PC-3 (cell line): ENCODE data around the gene TMEM63B. TPM values are rescaled to one million over a fixed set of nuclear protein-coding genes. Genes with fewer than 3 reads are reported as not detected.

Source experiments
- ATAC-seq: fragments of 200-7000 bp; cut with Tn5 transposase; 2 replicates; pipeline ENCODE4 v1.9.1; 2020; ENCODE audit warnings: mild to moderate bottlenecking, moderate library complexity
- BruUV-seq: library from RNA; stranded (reverse); fragments of 400-500 nt; replicated peaks from 2 replicates; lab custom pipeline; 2021; lab: Mats Ljungman, UMichigan
- CTCF ChIA-PET: fragments of 300-600 bp; sonication (Branson Sonifier 250); formaldehyde crosslinking; loops from one replicate; lab custom pipeline; 2022; ENCODE audit warnings: antibody characterized with exemption; lab: Charles Lee
- POLR2A ChIA-PET: fragments of 300-600 bp; sonication (Branson Sonifier 250); formaldehyde crosslinking; loops from one replicate; lab custom pipeline; 2022; ENCODE audit warnings: antibody characterized with exemption; ENCODE audit not compliant: unreplicated experiment; lab: Charles Lee
- DNase-seq: peaks from one replicate; pipeline ENCODE4 v3.0.0-alpha.2; 2015
- H2AFZ ChIP-seq: fragments of 300-600 bp; sonication (generic); 2 replicates; pipeline ENCODE4 v1.6.0; 2016; ENCODE audit warnings: antibody characterized with exemption, low read length
- H3F3A ChIP-seq: fragments of 300-600 bp; sonication (generic); one replicate; pipeline ENCODE4 v1.6.0; 2017; ENCODE audit warnings: antibody characterized with exemption, low read length, control low read depth, mild to moderate bottlenecking; ENCODE audit not compliant: unreplicated experiment
- H3K27ac ChIP-seq: fragments of 300-600 bp; sonication (generic); 2 replicates; pipeline ENCODE4 v1.5.1; 2016; ENCODE audit warnings: mild to moderate bottlenecking, low read length
- H3K27me3 ChIP-seq: fragments of 300-600 bp; sonication (generic); 2 replicates; pipeline ENCODE4 v1.6.1; 2016; ENCODE audit warnings: low read length, mixed read lengths
- H3K36me3 ChIP-seq: fragments of 300-600 bp; sonication (generic); 2 replicates; pipeline ENCODE4 v1.6.1; 2016; ENCODE audit warnings: low read depth, mixed run types, low read length, mixed read lengths
- H3K4me1 ChIP-seq: fragments of 300-600 bp; sonication (generic); 2 replicates; pipeline ENCODE4 v1.5.1; 2016; ENCODE audit warnings: low read length; ENCODE audit not compliant: insufficient read depth
- H3K4me2 ChIP-seq: fragments of 300-600 bp; sonication (generic); 2 replicates; pipeline ENCODE4 v1.6.0; 2016; ENCODE audit warnings: low read length
- H3K4me3 ChIP-seq: fragments of 300-600 bp; sonication (generic); 2 replicates; pipeline ENCODE4 v1.5.1; 2016; ENCODE audit warnings: mild to moderate bottlenecking, low read length, mixed read lengths
- H3K79me2 ChIP-seq: fragments of 300-600 bp; sonication (generic); 2 replicates; pipeline ENCODE4 v1.6.1; 2017; ENCODE audit warnings: low read length, mixed read lengths
- H3K9ac ChIP-seq: fragments of 300-600 bp; sonication (generic); 2 replicates; pipeline ENCODE4 v1.6.0; 2016; ENCODE audit warnings: mild to moderate bottlenecking, low read length
- H3K9me2 ChIP-seq: fragments of 300-600 bp; sonication (generic); replicated peaks from 2 replicates; pipeline ENCODE4 v1.6.1; 2016; ENCODE audit warnings: mixed run types, low read length, mixed read lengths
- H3K9me3 ChIP-seq: fragments of 300-600 bp; sonication (generic); 2 replicates; pipeline ENCODE4 v1.6.1; 2016; ENCODE audit warnings: low read length, mixed read lengths
- H4K20me1 ChIP-seq: fragments of 300-600 bp; sonication (generic); 2 replicates; pipeline ENCODE4 v1.6.1; 2016; ENCODE audit warnings: low read length, mixed read lengths
- EZH2 ChIP-seq: fragments of 300-600 bp; sonication (generic); IDR thresholded peaks from one replicate; pipeline ENCODE4 v1.6.1; 2017; ENCODE audit warnings: antibody characterized with exemption, mild to moderate bottlenecking, low read length; ENCODE audit not compliant: unreplicated experiment
- EZH2phosphoT487 ChIP-seq: fragments of 300-600 bp; sonication (generic); IDR thresholded peaks from 2 replicates; pipeline ENCODE4 v1.6.1; 2018; ENCODE audit warnings: mild to moderate bottlenecking, antibody characterized with exemption, low read length, borderline replicate concordance
- intact Hi-C: fragments of 100-400 bp; cut with micrococcal nuclease; formaldehyde crosslinking; loops from 2 replicates; pipeline ENCODE4 v1.9.0; 2023
- total RNA-seq: library from RNA; depleted of rRNA; stranded (reverse); fragments of >200 nt; gene quantifications from 2 replicates; pipeline ENCODE4 v1.2.3, GENCODE V29; 2014
- TF ChIP-seq, protein P1 (sequence below): fragments of 300-600 bp; sonication (generic); conservative IDR thresholded peaks from 2 replicates; pipeline ENCODE4 v1.5.1; 2017; ENCODE audit warnings: antibody characterized with exemption, low read depth, mild to moderate bottlenecking, low read length

TMEM63B gene
- total RNA-seq, 1 experiment from 2014 or later: 23.6 TPM

DNA sequence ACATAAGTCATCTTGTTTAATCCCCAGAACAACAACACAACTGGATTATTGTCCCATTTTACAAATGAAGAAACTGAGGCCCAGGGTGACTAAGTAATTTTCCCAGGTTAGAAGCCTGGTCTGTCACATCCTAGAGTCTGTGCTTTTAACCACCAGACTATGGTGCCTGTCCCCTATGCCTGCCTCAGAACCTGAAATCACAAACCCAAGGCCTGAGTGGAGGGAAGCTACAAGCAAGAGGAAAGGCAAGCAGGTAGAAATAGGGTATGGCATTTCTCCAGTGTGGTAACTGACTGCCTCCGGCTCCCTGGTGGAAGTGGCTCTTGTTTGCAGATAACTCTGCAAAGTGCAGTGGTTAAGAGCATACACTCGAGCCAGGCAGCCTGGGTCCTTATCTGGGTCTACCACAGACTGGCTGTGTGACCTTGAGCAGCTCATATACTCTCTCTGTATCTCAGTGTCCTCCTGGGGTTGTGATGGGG lies 2.5 kb downstream of the TMEM63B start:
- no peaks in the 10 kb centered on the region for H3K9me2 ChIP-seq
- H3F3A ChIP-seq: no peaks in the 10 kb centered on the region
- H3K9ac ChIP-seq: no peak overlapping the region
- H3K4me1 ChIP-seq: peaks cover 20% of the 10 kb centered on the region
- POLR2A ChIA-PET: interaction anchor here (0.6 kb wide), 1 partner anchor 442 kb away, joined by 5 read pairs; no protein-coding TSS in a partner anchor
- intact Hi-C loops: no loop called here
- H3K79me2 ChIP-seq: peaks cover 57% of the 10 kb centered on the region
- H3K4me3 ChIP-seq: no peak overlapping the region
- H3K4me2 ChIP-seq: no peak overlapping the region
- no peaks in the 10 kb centered on the region for H3K9me3 ChIP-seq
- ATAC-seq (no peak), DNase-seq (no peak)
- no TSS peak for BruUV-seq
- H3K36me3 ChIP-seq: no peaks in the 10 kb centered on the region; the same call in 1 of the 2 replicates
- H4K20me1 ChIP-seq: peaks cover 17% of the 10 kb centered on the region
- no peak for TF ChIP-seq EZH2
- TF ChIP-seq EZH2phosphoT487: no peak
- TF ChIP-seq, protein P1, sequence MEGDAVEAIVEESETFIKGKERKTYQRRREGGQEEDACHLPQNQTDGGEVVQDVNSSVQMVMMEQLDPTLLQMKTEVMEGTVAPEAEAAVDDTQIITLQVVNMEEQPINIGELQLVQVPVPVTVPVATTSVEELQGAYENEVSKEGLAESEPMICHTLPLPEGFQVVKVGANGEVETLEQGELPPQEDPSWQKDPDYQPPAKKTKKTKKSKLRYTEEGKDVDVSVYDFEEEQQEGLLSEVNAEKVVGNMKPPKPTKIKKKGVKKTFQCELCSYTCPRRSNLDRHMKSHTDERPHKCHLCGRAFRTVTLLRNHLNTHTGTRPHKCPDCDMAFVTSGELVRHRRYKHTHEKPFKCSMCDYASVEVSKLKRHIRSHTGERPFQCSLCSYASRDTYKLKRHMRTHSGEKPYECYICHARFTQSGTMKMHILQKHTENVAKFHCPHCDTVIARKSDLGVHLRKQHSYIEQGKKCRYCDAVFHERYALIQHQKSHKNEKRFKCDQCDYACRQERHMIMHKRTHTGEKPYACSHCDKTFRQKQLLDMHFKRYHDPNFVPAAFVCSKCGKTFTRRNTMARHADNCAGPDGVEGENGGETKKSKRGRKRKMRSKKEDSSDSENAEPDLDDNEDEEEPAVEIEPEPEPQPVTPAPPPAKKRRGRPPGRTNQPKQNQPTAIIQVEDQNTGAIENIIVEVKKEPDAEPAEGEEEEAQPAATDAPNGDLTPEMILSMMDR: no peak
- H3K27ac ChIP-seq: no peak overlapping the region
- no peak overlapping the region for H2AFZ ChIP-seq
- CTCF ChIA-PET: no interaction called here
- no peaks in the 10 kb centered on the region for H3K27me3 ChIP-seq

- CTCF ChIA-PET: interaction anchor here (0.7 kb wide), 1 partner anchor 35 kb away, joined by 3 read pairs; no protein-coding TSS in a partner anchor
- no peak overlapping the region for H3K9ac ChIP-seq
- TF ChIP-seq EZH2phosphoT487 (no peak), EZH2 (no peak)
- TF ChIP-seq, protein P1: no peak
- peaks cover 12% of the 10 kb centered on the region for H3K4me1 ChIP-seq
- H3K79me2 ChIP-seq: peaks cover 37% of the 10 kb centered on the region
- H3F3A ChIP-seq: no peaks in the 10 kb centered on the region
- no peaks in the 10 kb centered on the region for H3K9me3 ChIP-seq
- POLR2A ChIA-PET: no interaction called here
- no peak overlapping the region for H3K4me2 ChIP-seq
- H2AFZ ChIP-seq: no peak overlapping the region
- H3K4me3 ChIP-seq: no peak overlapping the region
- BruUV-seq: no TSS peak
- no peaks in the 10 kb centered on the region for H3K27me3 ChIP-seq
- no peaks in the 10 kb centered on the region for H4K20me1 ChIP-seq
- no peak for ATAC-seq
- no peak overlapping the region for H3K27ac ChIP-seq
- DNase-seq: no peak
- intact Hi-C loops: no loop called here
- no peaks in the 10 kb centered on the region for H3K9me2 ChIP-seq
- H3K36me3 ChIP-seq: no peaks in the 10 kb centered on the region; the same call in 1 of the 2 replicates
These were observed 4.5 kb downstream of the TMEM63B start for GRCh38 chr6:44131892-44132291.

DNA sequence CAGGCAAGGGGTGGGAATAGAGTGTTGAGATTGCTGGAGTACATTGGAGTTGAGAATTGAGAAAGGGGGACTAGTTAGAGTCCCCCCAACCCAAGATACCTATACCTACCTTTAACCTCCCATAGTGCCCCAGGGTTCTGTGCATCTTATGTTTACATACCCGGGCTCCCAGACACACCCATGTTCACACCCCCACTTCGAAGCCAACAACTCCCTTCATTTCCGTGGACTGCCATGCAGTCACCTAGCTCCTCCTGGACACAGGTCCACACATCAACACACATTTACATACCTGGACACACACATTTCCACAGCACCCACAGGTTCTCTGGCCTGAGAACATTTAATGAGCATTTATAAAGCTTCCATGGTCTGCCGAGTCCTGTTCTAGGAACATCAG lies 5.1 kb downstream of the TMEM63B start:
- Histone ChIP-seq H3K9ac (no peak overlapping the region), H3K9me2 (no peaks in the 10 kb centered on the region), H3K27me3 (no peaks in the 10 kb centered on the region), H3K27ac (no peak overlapping the region), H2AFZ (no peak overlapping the region), H3K4me3 (no peak overlapping the region), H3F3A (no peaks in the 10 kb centered on the region), H3K4me1 (peaks cover 12% of the 10 kb centered on the region), H3K79me2 (peaks cover 34% of the 10 kb centered on the region), H3K4me2 (no peak overlapping the region), H3K9me3 (no peaks in the 10 kb centered on the region), H3K36me3 (no peaks in the 10 kb centered on the region; the same call in 1 of the 2 replicates), H4K20me1 (no peaks in the 10 kb centered on the region)
- ChIA-PET CTCF (interaction anchor here (0.7 kb wide), 1 partner anchor 36 kb away, joined by 3 read pairs; no protein-coding TSS in a partner anchor), POLR2A (interaction anchor here (0.7 kb wide), 1 partner anchor 16 kb away, joined by 3 read pairs; no protein-coding TSS in a partner anchor)
- no TSS peak for BruUV-seq
- TF ChIP-seq EZH2 (no peak), EZH2phosphoT487 (no peak)
- TF ChIP-seq, protein P1: no peak
- DNase-seq (no peak), ATAC-seq (no peak)
- intact Hi-C loops: no loop called here
